DMS153 treated with DMSO at 0.1 percent for 48 hours (cell line): ENCODE results near the gene HS6ST2.
"Not testable (repeated sequence)": the region's sequence is repeated elsewhere in the genome, so short reads cannot be mapped to it uniquely, and the experiment has no call there.

Source experiments
- DNase-seq: peaks from one replicate; lab custom pipeline; 2025; ENCODE audit not compliant: unreplicated experiment; lab: John Stamatoyannopoulos, UW

Gene HS6ST2

DNA sequence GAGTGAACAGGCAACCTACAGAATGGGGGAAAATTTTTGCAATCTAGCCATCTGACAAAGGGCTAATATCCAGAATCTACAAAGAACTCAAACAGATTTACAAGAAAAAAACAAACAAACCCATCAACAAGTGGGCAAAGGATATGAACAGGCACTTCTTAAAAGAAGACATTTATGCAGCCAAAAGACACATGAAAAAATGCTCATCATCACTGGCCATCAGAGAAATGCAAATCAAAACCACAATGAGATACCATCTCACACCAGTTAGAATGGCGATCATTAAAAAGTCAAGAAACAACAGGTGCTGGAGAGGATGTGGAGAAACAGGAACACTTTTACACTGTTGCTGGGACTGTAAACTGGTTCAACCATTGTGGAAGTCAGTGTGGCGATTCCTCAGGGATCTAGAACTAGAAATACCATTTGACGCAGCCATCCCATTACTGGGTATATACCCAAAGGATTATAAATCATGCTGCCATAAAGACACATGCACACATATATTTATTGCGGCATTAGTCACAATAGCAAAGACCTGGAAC is 13.3 kb downstream of the HS6ST2 start:
- DNase-seq = not testable (repeated sequence)

DNA sequence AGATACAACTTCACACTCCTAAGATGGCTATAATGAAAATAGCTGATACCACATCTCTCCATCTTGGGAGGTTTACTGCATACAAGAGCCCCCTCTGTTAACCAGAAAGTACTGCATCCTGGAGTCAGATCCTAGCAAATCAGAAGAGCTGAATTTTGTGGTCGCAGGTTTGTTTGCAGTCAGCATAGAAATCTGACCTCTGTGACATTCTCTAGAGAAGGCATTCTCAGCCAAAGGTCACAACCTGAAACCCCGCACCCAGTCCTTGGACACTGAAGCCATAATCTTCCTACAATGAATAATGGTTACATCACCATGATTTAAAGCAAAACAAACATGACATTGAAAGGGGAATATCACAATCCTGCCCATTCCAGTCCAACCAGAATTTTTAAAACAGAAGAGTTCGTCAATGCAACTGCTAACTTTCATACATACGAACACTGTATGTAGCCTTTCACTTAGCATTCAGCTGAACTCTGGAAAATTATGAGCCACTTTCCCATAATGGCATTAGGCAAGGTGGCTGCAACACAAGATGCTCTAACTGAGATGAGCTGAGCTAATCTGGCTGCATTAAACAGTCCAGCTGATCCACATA is 17.6 kb downstream of the HS6ST2 start:
- DNase-seq = no peak

DNA sequence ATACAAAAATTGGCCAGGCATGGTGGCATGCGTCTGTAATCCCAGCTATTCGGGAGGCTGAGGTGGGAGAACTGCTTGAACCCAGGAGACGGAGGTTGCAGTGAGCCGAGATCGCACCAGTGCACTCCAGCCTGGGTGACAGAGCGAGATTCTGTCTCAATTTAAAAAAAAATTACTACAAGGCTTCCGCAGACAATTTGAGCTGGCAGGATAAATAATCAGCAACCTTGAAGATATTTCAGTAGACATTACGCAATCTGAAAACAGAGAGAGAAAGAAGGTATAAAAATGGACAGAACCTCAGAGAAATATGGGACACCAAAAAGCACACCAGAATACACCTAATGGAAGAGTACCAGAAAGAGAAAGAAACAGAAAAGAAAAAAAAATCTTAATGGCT is 25.3 kb downstream of the HS6ST2 start:
- DNase-seq = no peak

DNA sequence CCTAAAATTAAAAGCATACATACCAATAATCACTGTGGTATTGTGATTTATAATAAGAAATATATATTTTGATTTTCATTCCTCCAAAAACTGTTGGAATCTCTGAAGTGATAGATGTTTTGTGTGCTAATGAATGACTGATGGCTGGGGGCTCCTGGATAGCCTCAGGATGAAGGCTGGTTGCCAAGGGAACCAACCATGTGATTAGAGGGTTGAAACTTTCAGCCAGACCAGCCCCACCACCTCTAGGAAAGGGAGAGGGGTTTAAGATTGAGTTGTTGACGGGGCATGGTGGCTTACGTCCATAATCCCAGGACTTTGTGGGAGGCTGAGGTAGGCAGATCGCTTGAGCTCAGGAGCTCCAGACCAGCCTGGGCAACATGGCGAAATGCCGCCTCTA is 34.0 kb downstream of the HS6ST2 start:
- no peak for DNase-seq

DNA sequence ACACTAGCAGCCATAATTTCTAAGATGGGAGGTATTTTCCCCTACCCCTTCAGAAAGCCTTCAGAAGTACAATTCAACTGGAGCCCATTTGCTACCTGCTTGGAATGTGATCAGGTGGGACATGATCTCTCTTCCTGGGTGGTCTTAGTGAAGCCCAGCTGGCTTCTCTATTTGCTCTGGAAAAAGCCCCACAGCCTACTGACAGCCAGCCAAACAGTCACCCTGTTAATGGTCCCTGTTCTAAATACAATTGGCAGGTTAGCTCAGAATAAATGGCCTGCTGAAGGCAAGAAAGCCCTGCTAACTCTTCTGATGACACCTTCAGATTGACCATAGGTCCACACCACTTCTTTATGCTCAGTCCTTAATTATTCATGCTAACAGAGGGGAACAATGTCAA is 39.9 kb downstream of the HS6ST2 start:
- no peak for DNase-seq

DNA sequence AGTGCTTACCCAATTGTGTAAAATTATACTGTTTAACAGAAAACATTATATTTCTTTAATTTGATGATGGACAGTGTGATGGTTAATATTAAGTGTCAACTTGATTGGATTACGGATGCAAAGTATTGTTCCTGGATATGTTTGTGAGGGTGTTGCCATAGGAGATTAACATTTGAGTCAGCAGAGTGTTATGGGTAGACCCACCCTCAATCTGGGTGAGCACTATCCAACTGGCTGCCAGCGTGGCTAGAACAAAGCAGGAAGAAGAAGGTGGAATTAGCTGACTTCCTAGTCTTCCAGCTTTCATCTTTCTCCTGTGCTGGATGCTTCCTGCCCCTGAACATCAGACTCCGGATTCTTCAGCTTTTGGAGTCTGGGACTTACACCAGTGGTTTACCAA is 42.1 kb downstream of the HS6ST2 start:
- DNase-seq = no peak

DNA sequence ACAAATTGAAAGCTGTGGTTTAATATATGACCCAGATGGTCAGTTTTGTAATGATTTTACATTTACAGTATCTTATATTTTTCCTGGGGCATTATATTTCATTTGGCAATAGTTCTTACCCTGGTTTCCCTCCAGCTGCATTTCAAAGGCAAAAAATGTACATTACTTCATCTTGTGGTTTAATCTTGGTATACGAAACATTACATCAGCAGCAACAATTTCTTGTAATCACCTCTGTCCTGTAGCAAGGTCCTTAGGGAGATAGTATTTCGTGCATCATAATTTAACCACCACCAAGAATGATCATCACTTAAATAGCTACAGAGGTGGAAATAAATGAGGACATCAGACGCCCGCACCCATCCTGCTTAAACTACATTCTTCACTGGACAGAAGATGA is 48.8 kb downstream of the HS6ST2 start:
- DNase-seq = no peak

DNA sequence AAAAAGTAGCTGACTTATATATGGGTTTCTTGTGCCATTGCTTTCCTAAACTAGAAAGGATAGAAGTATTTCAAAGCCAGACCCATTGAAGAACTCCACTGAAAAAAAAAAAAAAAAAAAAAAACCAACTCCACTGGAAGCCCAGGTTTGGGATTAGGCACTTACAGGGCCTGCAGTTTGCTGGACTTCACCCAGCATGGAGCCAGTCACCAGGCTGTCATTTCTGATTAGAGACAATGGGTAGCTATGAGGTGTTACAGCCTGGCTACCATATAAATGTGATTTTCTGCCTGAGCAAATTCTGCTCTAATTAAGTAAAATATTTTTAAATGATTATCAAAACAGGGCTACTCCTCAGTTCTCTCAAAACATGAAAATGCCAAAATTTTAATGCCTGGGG is 49.5 kb downstream of the HS6ST2 start:
- no peak for DNase-seq

DNA sequence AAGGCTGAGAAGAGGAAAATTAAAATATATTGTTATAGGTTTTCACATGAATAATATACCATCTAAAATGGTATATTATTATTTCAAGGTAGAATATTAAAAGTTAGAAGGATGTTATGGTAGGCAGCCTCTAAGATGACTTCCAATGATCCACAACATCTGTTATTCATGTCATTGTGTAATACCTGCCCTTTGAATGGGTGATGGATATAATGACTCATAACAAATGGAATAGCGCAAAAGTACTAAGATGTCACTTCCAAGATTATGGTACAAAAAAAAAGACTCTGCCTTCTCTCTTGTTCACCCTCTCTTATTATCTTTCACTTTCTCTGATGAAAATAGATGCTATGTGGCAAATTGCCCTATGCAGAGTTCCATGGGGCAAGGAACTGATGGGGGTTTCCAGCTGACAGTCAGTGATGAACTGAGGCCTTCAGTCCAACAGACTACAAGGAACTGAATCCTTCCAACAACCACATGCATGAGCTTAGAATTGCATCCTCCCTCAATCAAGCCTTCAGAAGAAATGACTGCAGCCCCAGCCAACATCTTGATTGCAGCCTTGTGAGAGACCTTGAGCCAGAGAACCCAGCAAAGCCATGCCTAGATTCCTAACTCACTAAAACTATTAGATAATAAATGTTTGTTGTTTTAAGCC is 57.7 kb downstream of the HS6ST2 start:
- no peak for DNase-seq

DNA sequence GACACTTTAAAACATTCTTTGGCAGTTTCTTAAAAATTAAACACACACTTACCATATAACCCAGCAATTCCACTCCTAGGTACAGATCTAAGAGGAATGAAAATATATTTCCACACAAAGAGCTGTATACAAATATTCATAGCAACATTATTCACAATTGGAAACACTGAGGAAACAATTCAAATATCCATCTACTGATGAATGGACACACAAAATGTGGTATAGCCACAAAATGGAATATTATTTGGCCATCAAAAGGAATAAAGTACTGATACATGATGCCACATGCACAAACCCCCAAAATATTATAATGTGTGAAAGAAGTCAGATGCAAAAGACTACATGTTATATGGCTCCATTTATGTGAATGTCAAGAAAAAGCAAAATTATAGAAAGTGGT is 70.9 kb downstream of the HS6ST2 start:
- no peak for DNase-seq

DNA sequence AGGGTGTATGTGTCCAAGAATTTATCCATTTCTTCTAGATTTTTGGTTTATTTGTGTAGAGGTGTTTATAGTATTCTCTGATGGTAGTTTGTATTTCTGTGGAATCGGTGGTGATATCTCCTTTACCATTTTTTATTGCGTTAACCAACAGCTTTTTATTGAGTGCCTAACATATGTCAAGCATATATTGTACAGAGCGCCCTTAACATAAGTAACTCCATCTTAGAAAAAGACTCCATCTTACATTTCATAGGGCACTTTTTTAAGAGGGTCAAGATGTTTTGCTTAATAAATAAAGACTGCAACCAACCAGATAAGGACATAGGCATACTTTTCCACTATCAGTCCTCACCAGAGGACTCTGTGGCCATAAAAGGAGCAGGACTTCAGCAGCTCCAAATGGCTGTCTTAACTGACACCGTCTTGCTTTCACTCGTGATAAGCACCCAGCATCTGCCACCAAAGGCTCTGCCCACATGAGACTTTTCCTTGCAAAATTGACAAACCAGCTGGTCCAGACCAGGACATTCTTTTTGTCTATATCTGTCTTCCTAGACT is 75.0 kb downstream of the HS6ST2 start:
- no peak for DNase-seq

DNA sequence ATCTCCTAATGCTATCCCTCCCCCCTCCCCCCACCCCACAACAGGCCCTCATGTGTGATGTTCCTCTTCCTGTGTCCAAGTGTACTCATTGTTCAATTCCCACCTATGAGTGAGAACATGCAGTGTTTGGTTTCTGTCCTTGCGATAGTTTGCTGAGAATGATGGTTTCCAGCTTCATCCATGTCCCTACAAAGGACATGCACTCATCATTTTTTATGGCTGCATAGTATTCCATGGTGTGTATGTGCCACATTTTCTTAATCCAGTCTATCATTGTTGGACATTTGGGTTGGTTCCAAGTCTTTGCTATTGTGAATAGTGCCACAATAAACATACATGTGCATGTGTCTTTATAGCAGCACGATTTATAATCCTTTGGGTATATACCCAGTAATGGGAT is 77.7 kb downstream of the HS6ST2 start:
- DNase-seq = not testable (repeated sequence)

DNA sequence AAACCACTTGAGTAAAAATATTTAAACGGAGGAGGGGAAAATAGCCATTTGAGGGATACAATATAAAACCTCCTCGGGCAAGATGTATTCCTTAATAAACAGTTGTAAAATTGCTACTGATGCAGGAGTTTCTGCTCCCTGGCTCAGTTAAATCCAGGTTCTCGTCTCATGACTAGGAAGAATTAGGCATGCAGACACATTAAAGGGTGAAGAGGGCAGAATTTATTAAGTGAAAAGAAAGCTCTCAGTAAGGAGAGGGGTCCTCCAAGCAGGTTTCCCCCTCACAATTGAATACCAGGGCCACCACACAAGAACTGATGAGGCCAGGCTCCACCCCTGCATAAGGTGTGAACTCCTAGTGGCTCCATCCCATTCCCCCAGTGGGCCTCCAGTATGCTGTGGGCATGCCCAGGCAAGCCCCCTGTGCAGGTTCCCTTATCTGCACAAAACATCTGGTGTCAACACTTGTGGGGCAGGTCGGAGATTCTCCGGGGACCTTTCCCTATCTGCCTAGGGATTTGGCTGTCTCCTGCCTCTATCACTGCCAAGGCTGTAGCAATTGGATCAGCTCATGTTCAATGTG is 80.4 kb downstream of the HS6ST2 start:
- DNase-seq = no peak

DNA sequence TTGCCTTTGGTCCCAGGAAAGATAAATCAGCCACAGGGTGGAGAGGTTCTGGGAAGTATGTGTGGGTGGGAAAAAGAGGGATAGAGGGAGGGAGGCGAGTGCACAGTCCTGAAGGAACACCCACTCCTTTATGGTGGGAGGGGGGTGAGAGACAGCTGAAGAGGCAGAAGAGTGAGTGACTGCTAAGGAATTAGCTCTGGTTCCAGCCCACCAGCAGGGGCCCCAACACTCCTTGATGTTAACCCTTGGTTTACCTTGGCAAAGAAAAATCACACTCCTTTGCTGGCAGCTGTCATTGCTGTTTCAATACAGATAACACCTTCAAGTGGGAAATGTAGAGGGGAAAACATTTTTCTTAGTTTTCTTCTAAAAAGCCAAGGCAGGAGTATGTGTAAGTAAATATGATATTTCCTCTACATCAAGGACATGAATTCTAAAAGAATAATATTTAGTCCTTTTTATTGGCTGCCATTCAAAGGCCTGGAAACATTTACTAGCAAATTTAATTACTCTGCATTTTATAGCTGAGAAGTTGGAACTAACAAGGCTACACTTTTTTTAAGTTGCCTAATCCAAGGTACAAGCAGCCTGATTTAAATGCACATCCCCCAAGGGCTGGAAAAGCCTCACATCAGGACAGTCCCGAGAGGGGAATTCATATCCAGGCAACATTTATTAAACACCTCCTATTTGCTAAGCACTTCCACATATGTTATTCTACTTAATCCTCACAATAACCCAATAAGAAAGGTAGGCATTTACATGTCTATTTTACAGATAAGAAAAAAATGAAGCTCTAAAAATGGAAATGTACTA is 81.7 kb downstream of the HS6ST2 start:
- DNase-seq = no peak

DNA sequence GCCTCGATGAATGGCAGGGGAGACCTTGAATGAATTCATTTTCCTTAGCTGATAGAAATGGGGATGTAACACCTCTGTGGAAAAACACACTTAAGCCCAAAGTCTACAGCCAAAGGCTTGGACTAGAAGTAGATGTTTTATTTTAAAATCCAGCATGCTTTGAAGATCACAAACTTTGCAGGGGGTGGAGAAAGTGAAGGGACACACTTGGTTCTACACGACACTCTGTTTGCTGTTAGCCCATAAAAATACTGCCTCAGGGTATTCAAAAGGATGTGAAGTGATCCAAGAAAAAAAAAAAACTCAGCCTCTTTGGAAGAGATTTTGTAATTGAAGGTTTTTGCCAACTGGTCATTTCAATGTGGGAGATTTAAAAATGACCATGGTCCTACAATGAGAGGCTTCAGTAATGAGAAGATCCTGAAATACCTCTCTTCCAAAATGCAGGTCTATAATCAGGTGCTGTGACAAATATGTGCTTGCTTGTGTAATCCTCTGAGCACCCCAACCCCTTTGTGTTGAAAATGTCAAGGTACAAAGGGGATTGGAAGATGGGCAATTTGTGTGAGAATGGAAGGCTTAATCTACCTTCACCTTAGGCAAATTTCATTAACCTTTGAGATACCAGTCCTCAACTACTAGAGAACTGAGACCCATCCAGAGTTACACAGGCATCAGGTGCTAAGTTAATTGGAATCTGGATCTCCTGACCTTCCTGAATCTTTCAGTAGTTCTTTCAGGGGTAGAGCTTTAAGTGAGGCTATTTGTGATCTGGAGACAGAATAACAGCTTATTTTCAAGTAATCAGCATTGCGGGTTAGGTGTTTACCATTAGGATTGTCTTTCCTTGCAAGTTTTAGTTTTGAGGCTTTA is 82.5 kb downstream of the HS6ST2 start:
- no peak for DNase-seq

DNA sequence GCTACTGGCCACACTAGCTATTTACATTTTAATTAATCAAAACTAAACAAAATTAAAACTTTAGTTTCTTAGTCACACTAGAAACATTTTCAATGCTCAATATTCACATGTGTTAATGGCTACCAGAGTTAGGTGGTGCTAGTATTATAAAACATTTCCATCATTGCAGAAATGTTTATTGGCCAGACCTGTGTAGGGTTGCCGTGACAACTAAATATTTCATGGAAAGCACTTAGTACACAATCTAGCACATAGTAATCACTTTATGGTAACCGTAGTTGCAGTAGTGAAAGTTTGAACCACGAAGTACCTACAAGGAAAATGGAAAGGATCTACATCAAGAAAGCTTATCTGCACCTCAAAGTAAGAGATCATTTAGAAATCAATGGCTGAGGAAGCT is 95.9 kb downstream of the HS6ST2 start:
- DNase-seq = no peak

DNA sequence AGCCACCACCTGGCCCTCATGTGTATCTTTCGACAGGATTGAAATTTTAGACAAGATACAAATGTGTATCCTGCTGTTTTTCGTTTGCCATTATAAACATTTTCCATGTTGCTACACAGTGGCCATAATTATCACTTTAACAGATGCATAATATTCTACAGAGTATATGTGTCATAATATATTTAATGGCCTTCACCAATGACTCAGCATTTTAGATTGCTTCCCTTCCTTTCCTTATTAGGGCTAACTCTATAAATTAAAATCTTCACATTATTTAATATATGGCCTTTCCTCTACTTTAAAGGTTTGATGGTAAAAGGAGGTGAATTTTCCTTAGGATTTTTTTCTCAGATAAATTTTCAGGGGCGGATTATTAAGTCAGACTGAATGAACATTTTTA is 97.4 kb downstream of the HS6ST2 start:
- DNase-seq = no peak

DNA sequence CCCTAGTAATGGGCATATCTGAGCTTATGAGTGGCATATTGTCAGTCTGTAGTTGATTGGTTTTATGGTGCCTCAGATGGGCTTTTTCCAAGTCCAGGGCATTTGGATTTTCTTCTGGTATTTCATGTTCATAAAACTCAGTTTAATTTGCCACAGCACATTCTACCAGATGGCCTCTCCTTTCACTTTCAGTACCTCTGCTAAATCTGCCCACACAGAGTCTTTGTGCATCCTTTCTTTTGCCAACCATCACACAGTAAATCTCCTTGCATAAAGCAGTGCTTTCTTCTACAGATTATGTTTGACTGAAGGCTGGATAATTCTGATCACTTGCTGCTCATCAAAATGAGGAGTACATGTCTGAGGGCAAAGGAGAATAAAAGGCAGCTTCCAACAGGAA is 98.2 kb downstream of the HS6ST2 start:
- no peak for DNase-seq

DNA sequence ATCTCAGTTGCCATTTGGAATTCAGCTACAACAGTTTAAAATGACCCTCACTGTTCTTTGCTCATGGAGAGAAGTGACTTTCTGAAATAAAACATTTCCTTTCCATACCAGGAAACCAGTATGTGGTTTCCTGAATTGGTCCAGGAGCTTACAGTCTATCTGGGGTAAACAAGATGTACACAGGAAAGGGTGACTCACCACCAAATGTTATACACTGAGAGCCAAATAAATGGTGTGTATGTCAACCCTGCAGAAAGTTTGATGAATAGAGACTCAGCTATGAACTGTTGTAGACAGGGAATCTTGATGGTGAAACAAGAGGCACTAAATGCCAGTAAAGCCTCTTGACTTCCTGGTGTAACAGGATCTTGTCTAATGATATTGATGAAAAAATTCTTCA is 100.4 kb downstream of the HS6ST2 start:
- DNase-seq = no peak

DNA sequence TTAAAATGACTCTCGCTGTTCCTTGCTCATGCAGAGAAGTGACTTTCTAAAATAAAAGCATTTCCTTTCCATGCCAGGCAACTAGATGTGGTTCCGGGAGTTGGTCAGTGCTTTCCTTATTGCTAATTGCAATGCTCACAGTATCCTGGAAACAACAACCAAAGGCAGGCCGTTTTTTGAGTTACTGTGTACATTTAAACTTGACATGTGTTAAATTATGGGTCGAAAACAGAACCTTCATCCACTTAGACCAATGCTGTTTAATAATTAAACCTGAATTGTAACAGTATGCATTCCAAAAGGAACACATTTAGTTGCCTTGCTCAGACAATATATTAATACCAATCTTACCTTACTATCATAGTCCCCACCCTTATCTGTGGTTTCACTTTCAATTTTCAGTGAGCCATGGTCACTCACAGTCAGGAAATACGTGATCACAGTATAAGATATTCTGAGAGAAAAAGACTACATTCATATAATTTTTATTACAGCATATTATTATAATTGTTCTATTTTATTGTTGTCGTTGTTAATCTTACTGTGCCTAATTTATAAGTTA is 102.6 kb downstream of the HS6ST2 start:
- no peak for DNase-seq
